Measurements from ENCODE around the gene STAT3. TPM values are rescaled to one million over a fixed set of nuclear protein-coding genes. Genes with fewer than 3 reads are reported as not detected.

Gene STAT3
- total RNA-seq, 2 experiments from 2014 or later = 276 to 286 TPM

GRCh38 chr17:42405963-42406495 is 17.8 kb upstream of the STAT3 start:
- ATAC-seq = peak; percentile 77
- no peaks in the 10 kb centered on the region for H3K36me3 Mint-ChIP-seq (ENCODE audit: low read depth)
- TF ChIP-seq CTCF (IDR thresholded peaks at IDR 0.05) = peak; percentile 94
- H3K4me1 Mint-ChIP-seq (ENCODE audit: low read depth) = peaks cover 24% of the 10 kb centered on the region
- no peaks in the 10 kb centered on the region for H3K9me3 Mint-ChIP-seq
- CTCF ChIA-PET = interaction anchor here (0.6 to 32.2 kb wide), 40 partner anchors 9 to 388 kb away, joined by 3 to 968 read pairs (median 4); partner anchors contain the start of genes CAVIN1, DNAJC7, GHDC and STAT3
- POLR2A ChIA-PET = interaction anchor here (0.5 to 5.6 kb wide), 10 partner anchors 21 to 393 kb away, joined by 3 to 39 read pairs (median 4); partner anchors contain the start of gene CNTD1
- no peak overlapping the region for H3K27ac Mint-ChIP-seq
- no peak overlapping the region for H3K4me3 Mint-ChIP-seq
- H3K27me3 Mint-ChIP-seq = no peaks in the 10 kb centered on the region
- intact Hi-C loops (cut with micrococcal nuclease) = loop anchor here (2.0 kb wide), 1 partner anchor 83 kb away; no protein-coding TSS in a partner anchor
- DNase-seq = peak; percentile 89

GRCh38 chr17:42405076-42405475 is 16.8 kb upstream of the STAT3 start:
- intact Hi-C loops (cut with micrococcal nuclease) = no loop called here
- no peak overlapping the region for H3K4me3 Mint-ChIP-seq
- no peak overlapping the region for H3K27ac Mint-ChIP-seq
- no peaks in the 10 kb centered on the region for H3K36me3 Mint-ChIP-seq (ENCODE audit: low read depth)
- no peak for ATAC-seq
- ChIA-PET POLR2A (interaction anchor here (0.6 to 5.6 kb wide), 5 partner anchors 20 to 94 kb away, joined by 3 to 39 read pairs (median 3); no protein-coding TSS in a partner anchor), CTCF (interaction anchor here (0.6 to 32.2 kb wide), 17 partner anchors 10 to 269 kb away, joined by 3 to 968 read pairs (median 7); partner anchors contain the start of genes CAVIN1 and STAT3)
- H3K4me1 Mint-ChIP-seq (ENCODE audit: low read depth) = peaks cover 30% of the 10 kb centered on the region
- no peak for DNase-seq
- H3K27me3 Mint-ChIP-seq = no peaks in the 10 kb centered on the region
- no peaks in the 10 kb centered on the region for H3K9me3 Mint-ChIP-seq
- no peak for TF ChIP-seq CTCF (IDR thresholded peaks at IDR 0.05)

GRCh38 chr17:42404326-42405055 is 16.2 kb upstream of the STAT3 start:
- Mint-ChIP-seq H3K4me3 (no peak overlapping the region), H3K4me1 (ENCODE audit: low read depth) (peaks cover 35% of the 10 kb centered on the region), H3K27ac (no peak overlapping the region), H3K27me3 (no peaks in the 10 kb centered on the region), H3K36me3 (ENCODE audit: low read depth) (no peaks in the 10 kb centered on the region), H3K9me3 (no peaks in the 10 kb centered on the region)
- DNase-seq = no peak
- no peak for TF ChIP-seq CTCF (IDR thresholded peaks at IDR 0.05)
- intact Hi-C loops (cut with micrococcal nuclease) = no loop called here
- POLR2A ChIA-PET = interaction anchor here (0.6 to 5.6 kb wide), 4 partner anchors 76 to 129 kb away, joined by 3 to 39 read pairs (median 4); no protein-coding TSS in a partner anchor
- no peak for ATAC-seq
- CTCF ChIA-PET = interaction anchor here (1.4 to 32.2 kb wide), 10 partner anchors 12 to 268 kb away, joined by 3 to 968 read pairs (median 9); partner anchors contain the start of gene STAT3

GRCh38 chr17:42403150-42403549 is 14.9 kb upstream of the STAT3 start:
- TF ChIP-seq CTCF (IDR thresholded peaks at IDR 0.05) = peak; percentile 69
- ChIA-PET POLR2A (interaction anchor here (0.5 to 5.6 kb wide), 10 partner anchors 14 to 336 kb away, joined by 3 to 39 read pairs (median 6); partner anchors contain the start of gene STAT3), CTCF (interaction anchor here (0.6 to 32.2 kb wide), 48 partner anchors 11 to 284 kb away, joined by 3 to 968 read pairs (median 4); partner anchors contain the start of genes CAVIN1, GHDC, STAT3 and STAT5A)
- ATAC-seq (peak; percentile 75), DNase-seq (peak; percentile 85)
- Mint-ChIP-seq H3K4me1 (ENCODE audit: low read depth) (peaks cover 40% of the 10 kb centered on the region), H3K9me3 (no peaks in the 10 kb centered on the region), H3K27ac (no peak overlapping the region), H3K36me3 (ENCODE audit: low read depth) (no peaks in the 10 kb centered on the region), H3K4me3 (no peak overlapping the region), H3K27me3 (no peaks in the 10 kb centered on the region)
- intact Hi-C loops (cut with micrococcal nuclease) = no loop called here

All from activated CD8-positive, alpha-beta T cell treated with anti-CD3 and anti-CD28 coated beads for 36 hours (primary cell).